Cardiac fibroblast (primary cell): ENCODE data around the gene BTBD1.

ENCODE experiments used
- DNase-seq, 2 donors: peaks; one replicate each; pipeline versions ENCODE4 v3.0.0 to v3.0.0-alpha.2; 2010; ENCODE audit warnings: low read depth in 2 of 2
- H3K4me3 ChIP-seq, 2 donors: replicated peaks in 1 of 2; 1 replicate in 1 of 2; 2 replicates in 1 of 2; pipeline ENCODE4 v1.5.1; 2011; ENCODE audit warnings: low read depth in 2 of 2, low read length in 2 of 2, mild to moderate bottlenecking in 2 of 2, moderate library complexity in 1 of 2
- CTCF ChIP-seq: IDR thresholded peaks from one replicate; pipeline ENCODE4 v1.5.1; 2011; ENCODE audit warnings: low read depth, mild to moderate bottlenecking, low read length, inconsistent platforms

The BTBD1 gene

GRCh38 chr15:83112233-83112955, 45.3 kb upstream of the BTBD1 start:
- DNase-seq = peak; percentile 62 to 84
- H3K4me3 ChIP-seq = no peak overlapping the region
- TF ChIP-seq CTCF = peak; percentile 26

- H3K4me3 ChIP-seq = no peak overlapping the region
- no peak for TF ChIP-seq CTCF
- no peak for DNase-seq
Measured at GRCh38 chr15:83111149-83111548, 44.1 kb upstream of the BTBD1 start.

GRCh38 chr15:83110381-83110780, 43.3 kb upstream of the BTBD1 start:
- no peak overlapping the region for H3K4me3 ChIP-seq
- no peak for TF ChIP-seq CTCF
- no peak for DNase-seq

- no peak overlapping the region for H3K4me3 ChIP-seq
- TF ChIP-seq CTCF = no peak
- DNase-seq = no peak
Measured at GRCh38 chr15:83109532-83109931, 42.5 kb upstream of the BTBD1 start.

- TF ChIP-seq CTCF = no peak
- DNase-seq = peak; percentile 70 to 79
- peak overlapping the region; percentile 26 to 63 for H3K4me3 ChIP-seq
Measured at GRCh38 chr15:83108266-83109219, 41.5 kb upstream of the BTBD1 start.

GRCh38 chr15:83107841-83108181, 40.8 kb upstream of the BTBD1 start:
- DNase-seq = no peak
- H3K4me3 ChIP-seq = peak overlapping the region; percentile 38 to 63
- TF ChIP-seq CTCF = no peak
